Measurements from ENCODE around the gene DNAL4.

- TF ChIP-seq CTCF (IDR thresholded peaks at IDR 0.05) (no peak), POLR2AphosphoS5 (IDR thresholded peaks at IDR 0.05) (no peak)
Measured at GRCh38 chr22:38817196-38817595, 23.3 kb upstream of the DNAL4 start.

Measured in esophagus muscularis mucosa (tissue), 3 donors.